Measurements from ENCODE around the gene KY.

The KY gene

GRCh38 chr3:134672571-134672970 lies 21.7 kb upstream of the KY start:
- DNase-seq = no peak

GRCh38 chr3:134667956-134668355 lies 17.1 kb upstream of the KY start:
- DNase-seq = no peak

DNA sequence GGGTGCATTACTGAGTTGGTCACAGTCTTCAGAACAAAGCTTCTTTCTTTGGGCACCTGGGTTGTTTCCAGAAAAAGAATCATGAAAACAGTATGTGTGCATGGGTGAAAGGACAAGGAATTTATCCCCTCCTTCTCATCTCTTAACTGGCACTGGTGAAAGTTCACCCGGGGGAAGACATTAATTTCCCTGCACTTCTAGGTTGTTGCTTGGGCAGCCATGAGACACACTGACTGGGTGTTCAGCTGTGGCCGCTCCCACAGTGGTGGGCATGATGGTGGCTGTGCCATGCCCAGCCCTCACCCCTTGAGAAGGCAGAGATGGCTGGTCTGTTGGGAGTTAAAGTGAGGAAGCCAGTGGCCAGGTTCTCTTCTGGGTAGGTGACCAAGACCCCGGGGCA lies 16.6 kb upstream of the KY start:
- no peak for DNase-seq

GRCh38 chr3:134666885-134667284 lies 16.1 kb upstream of the KY start:
- no peak for DNase-seq

- DNase-seq = no peak
Measured at GRCh38 chr3:134666466-134666865, 15.6 kb upstream of the KY start.

DNA sequence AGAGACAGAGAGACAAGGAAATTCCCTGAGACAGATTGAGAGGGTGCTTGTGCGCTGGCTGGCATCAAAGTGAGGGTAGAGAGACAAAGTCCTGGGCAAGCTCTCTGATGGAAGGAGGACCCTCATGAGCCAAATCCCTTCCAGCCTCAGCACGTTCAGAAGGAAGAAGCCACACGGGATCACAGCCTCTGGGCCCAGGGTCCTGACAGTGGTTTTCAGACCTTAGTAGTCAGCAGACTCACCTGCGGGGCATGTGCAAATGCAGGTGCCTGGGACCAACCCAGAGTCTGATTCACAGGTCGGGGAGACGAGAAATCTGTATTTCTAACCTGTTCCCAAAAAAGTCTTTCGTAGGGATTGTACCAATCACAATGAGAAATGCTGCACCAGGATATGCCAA lies 15.2 kb upstream of the KY start:
- no peak for DNase-seq

DNA sequence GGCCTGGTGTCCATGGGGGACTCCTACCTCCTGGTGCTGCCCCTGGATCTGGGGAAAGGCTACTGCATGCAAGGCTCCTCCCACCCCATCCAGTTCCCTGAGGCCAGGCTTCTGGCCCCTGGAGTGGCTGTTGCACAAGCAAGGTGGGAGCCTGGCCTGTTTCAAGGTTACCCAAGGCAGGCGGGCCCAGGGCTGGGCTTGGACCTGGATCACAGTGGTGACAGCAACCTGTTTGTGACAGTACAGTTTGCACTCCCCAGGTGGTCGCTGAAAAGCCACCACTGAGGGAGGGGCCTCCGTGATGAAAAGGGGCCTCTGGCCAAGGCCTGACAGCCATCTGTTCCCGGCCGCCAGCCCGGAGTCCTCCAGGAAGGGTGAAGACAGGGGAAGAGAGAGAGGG lies 14.4 kb upstream of the KY start:
- DNase-seq = no peak

DNA sequence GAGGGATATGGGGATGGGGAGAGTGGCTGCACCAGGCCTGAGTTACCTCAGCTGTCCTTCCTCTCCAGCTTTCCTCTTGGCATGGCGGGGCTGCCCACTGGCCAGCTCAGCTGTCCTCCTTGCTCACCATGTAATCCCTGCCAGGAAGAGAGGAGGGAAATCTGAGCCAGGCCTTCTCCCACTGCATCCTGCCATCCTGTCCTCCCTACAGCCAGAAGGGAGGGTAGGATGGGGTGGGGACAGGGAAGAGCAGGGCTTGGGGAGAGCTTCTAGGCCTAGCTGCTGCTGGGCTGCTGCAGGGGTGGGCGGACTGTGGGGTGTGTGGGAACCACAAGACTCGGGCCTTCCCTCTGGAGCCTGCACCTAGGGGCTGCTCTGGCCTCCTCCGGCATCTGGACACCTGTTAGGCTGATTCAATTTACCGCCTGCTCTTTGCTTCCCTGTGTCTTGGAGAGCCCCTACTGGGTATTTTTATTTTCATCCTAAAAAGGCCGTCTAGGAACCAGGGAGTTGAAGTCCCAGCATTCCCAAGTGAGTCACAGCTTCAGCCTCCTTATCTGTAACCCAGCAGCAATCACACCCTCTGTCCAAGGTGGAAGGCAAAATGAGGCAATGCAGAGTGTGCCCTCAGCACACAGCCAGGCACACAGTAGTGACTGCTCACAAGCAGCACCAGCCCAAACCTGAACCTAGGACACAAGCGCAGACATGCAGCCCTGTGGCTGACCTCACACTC lies 13.1 kb upstream of the KY start:
- DNase-seq = no peak

- DNase-seq = no peak
Measured at GRCh38 chr3:134660046-134660441, 9.2 kb upstream of the KY start.

- DNase-seq = no peak
Measured at GRCh38 chr3:134659391-134660045, 8.7 kb upstream of the KY start.

- no peak for DNase-seq
Measured at GRCh38 chr3:134658555-134658954, 7.7 kb upstream of the KY start.

- no peak for DNase-seq
Measured at GRCh38 chr3:134656211-134656800, 5.5 kb upstream of the KY start.

DNA sequence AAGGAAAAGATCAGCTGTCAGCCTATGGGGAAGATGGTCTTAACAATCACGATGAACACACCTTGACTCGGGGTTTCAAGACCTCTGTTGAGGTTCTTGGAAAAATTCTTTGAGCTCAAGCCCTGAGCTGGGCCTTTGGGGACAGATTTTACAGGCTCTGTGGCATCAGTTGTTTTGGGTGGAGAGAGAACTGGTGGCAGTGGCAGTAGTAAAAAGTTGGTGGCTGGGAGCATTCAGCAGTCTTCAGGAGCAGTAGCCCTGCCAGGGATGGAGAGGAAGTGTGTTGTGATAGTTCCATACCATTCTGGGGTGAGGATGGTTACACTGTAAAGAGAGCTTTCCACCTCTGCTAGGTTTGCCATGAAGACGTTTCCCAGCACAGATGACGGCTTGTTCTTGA lies 4.9 kb upstream of the KY start:
- no peak for DNase-seq

DNA sequence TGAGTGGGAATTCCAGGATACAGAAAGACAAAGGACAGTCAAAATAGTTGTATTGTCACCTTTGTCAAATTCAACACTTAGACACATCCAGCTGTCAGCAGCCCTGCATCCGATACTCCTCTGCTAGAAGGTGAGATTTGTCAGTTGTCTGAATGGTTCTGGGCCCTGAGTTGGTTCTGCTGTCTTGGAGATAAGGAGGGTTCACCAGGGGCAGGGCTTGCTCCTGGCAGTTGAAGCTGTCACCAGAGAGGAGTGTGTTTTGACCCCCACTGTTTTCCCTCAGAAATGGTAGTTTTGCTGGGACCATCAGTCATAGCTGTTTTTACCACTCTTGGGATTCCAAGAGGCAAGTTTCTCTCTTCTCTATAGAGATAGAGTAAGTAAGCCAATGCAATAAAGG lies 3.2 kb upstream of the KY start:
- DNase-seq = no peak

DNA sequence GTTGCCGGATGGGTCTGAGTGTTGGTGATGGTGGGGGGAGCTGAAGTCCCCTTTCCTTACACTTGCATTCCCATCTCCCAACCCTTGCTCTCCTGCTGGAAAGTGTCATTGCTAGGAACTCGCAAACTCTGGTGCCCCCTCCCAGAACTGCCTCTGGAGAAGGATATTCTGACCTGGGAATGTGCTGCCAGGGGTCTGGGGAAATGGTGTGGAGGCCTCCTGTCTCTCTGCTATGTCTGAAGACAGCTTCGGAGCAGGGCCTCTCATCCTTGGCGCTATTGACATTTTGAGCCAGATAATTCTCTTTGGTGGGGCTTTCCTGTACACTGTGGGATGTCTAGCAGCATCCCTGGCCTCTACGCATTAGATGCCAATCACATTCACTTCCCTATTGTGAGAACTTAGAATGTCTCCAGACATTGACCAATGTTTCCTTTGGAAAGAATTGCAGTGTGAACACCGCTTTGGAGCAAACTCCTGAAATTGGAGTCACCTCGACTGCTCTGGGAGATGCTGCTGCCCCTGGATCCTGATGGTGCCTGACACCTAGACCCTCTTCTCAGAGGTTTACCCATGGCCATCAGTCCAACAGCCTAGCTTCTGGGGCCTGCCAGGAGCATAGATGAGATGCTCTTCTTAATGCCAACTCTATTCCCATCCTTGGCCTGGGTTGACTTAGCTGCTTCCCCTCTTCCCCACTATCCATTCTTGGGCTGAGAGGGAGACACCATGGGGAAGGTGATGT lies 2.2 kb upstream of the KY start:
- DNase-seq = no peak

GRCh38 chr3:134652409-134652831 lies 1.6 kb upstream of the KY start:
- no peak for DNase-seq

DNA sequence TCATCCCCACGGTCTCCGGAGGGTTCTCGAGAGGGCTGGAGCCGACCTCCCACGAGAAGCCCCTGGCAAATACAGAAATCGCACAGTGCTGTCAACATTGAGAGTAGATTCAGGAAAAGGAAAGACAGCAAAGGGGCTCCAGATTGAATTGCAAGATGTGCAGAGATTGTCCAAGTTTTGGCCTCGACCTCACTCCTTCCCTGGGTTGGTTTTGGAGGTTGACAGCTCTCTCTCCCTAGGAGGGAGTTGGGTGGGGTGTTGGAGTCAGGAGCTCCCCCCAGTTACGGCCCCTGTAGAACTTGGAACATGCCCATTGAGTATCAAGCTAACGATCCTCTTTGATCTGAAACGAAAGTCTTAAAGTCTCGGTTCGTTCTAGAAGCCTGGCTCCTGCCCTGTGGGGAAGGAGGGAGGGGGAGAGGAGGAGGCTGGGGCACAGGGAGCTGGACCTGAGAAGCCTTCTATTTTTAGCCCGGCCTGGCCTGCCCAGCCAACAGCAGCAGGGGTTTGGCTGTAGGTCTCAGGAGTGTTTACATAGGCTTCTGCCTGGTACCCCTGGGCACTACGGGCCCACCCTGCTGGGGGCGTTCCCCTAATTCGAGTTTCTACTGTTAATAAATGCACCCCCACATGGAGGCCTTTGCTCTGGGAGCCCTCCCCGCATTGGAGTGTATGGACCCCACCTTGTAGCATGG lies 672 bp upstream of the KY start:
- DNase-seq = no peak

GRCh38 chr3:134649106-134649705 lies 1.6 kb downstream of the KY start:
- DNase-seq = no peak

- DNase-seq = no peak
Measured at GRCh38 chr3:134647902-134648760, 2.7 kb downstream of the KY start.

- no peak for DNase-seq
Measured at GRCh38 chr3:134646086-134646485, 4.7 kb downstream of the KY start.

DNA sequence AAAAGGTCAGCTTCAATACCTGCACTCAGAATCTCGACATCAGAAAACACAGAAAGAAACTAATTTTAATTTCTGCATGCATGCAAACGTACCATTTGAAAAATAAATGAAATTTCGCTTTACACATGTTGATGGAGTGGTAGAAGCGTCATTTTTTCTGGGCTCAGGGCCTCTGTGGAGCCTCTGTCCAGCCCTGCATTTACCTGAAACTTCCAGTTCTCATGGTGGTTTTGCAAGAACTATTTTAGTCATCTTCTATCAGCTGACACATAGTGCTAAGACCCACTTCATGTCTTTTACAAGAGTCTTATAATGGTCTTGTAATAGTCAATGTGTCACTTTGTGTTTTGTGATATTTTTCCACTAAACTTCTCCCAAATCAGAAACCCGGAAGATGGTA lies 5.3 kb downstream of the KY start:
- no peak for DNase-seq

Measured in NCI-H82 (cell line).